ENCODE data around the gene GPR87.

GPR87 gene

GRCh38 chr3:151281671-151282324 lies 34.8 kb downstream of the GPR87 start:
- DNase-seq, result no peak

GRCh38 chr3:151278230-151278629 lies 38.4 kb downstream of the GPR87 start, which contains the start of gene P2RY14:
Gene P2RY14 (minus strand): TSS chr3:151278542. CDS start chr3:151214316, 64,226 bp downstream.
- DNase-seq, result no peak

- DNase-seq, result peak; percentile 13
Measured at GRCh38 chr3:151276687-151277042, 40.0 kb downstream of the GPR87 start.

DNA sequence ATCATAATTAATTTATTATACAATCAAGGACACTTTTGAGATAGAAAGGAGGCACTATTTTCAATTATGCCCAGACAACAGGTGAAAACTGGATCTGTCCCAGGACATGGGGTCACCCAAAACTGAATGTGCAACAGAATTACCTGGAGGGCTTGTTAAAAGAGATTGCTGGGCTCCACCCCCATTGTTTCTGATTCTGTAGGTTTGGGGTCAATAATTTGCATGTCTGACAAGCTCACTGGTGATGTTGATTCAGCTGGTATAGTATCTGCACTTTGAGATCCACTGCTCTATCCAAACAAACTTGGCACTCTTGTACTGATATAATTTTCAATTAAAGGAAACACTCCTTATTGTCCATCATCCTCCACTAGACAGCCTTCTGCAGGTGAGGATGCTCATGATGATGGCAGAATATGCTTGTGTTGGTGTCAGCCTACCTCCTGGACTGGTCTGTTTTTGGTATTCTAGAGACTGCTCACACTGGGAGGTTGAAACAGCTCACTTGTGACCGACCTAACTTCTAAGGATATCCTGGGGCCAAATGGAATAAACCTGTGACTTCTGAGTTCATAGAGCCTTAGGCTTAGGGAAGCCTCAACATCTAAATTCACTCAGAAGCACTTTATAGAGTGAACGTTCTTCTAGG lies 40.5 kb downstream of the GPR87 start:
- DNase-seq, result no peak

- no peak for DNase-seq
Measured at GRCh38 chr3:151275091-151275490, 41.5 kb downstream of the GPR87 start.

DNA sequence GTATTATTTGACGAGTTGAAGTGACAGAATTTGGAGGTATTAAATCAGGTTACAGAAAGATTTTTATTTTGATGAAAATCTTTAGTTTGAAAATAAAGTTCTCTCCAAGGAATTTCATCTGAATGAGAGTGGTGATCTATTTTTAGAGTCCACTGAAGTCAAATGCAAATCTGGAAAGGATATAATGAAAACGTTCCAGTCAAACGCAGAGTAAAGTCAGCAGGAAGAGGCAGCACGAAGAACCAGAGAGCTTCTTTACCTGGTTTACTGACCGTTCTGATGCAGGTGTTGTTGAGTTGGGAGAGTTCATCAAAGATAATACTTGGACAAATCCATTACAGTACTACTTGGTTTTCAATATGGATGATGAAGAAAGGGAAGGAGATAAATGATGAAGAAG lies 47.0 kb downstream of the GPR87 start:
- DNase-seq, result no peak

DNA sequence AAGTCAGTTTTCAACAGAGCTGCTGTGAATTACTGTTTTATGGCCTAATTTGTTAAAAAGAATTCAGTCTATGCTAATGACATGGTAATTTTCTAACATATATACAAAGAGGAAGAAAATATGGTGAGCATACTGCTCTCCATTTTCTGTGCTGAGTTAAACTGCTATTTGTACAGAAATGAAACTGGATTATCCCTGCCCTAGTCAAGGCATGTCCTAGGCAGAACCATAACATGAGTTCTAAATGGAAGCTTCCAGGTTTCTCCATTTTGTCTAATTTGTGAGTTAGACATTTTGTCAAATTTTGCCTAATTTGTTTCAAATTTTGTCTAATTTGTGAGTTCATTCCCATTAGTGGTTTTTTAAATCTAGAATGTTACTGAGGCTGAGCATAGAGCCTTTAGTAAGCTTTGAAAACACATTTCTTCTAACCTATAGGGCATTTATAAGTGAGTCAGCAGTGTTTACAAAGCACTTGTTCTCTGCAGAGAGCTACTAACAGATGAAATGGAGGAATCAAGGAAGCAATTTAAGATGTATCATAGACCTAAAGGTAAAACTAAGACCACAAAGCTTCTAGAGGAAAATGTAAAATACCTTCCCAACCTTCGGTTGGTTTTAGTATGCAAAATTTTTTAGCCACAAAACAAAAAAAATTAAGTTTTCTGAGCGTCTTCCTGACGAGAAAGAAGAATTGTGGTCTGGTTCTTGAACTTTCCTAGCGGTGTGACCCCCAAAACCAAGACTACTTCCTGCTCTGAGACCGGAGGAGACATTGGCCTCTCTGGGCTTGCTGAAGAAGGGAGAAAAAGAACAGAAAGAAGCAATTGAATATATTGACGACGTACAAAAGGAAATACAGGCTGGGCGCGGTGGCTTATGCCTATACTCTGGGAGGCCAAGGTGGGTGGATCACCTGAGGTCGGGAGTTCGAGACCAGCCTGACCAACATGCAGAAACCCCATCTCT lies 48.1 kb downstream of the GPR87 start:
- DNase-seq, result no peak

DNA sequence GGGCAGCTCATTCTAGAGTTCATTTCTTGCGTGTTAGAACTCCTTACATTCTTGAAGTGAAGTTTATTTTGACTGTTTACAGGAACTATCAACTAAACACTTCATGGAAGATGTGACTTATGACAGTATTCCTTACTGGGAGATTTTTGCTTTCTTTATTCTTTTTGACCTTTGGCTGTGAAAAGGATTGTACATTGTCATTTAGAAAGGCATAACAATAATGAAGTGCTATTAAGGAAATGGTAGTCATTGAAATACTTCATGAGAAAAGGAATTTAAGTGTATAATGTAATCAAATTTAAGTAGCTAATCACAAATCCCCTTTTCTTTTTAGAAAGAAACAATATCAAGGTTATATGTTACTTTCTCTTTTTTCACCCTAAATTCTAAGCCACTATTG lies 49.6 kb downstream of the GPR87 start:
- DNase-seq, result no peak

DNA sequence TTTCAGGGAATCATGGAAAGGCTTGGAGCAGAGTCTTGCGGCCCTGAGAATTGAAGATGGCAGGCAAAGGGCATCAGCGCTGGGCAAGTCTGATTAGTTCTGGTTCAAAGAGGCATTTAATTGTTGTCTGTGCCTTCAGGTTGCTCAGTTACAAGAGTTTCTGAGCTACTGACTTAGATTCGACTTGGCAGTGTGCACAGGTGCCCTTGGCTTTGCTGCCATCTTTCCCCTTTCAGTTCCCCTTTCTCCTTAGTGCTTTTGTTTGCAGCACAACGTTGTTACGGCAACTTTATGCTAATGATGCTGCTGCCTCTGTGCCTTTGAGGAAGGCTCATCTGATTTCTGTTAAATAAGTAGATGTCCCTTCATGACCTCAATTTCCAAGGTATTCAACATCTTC lies 50.8 kb downstream of the GPR87 start:
- DNase-seq, result no peak

DNA sequence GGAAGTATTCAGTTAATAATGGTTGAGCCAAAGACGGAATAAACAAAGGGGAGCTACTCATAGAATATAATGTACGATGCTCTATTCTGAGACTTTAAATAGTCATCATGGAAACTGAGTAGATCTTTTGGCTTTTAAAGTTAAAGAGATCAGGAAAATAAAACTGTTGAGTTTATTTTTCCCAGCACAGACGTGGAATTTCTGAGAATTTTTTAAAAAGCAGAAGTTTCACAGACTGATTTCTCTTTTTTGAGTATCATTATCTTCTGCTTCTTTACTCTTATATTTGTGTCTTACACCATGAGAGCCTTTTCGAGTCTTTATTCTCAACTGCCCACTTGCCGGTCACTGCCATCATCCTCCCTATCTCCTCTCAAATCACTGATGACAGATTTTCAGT lies 51.5 kb downstream of the GPR87 start:
- DNase-seq, result no peak

DNA sequence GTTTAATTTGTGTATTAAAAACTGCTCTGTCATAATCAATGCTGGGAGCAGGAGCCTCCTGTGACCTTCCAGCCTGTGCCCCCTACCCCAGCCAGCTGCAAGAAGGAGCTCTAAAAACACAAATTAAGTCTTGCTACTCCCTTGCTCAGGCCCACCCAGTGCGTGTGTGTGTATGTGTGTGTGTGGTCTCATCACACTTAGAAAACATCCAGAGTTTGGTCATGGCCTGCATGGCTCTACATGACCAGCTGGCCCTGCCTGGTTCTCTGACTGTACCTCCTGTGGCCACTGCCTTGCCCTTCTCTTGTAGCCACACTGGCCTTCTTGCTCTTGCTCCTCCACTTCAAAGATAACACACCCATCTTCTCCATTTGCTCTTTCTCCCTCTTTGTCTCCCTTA lies 52.0 kb downstream of the GPR87 start:
- DNase-seq, result no peak

GRCh38 chr3:151262871-151263525 lies 53.6 kb downstream of the GPR87 start:
- no peak for DNase-seq

GRCh38 chr3:151259664-151260063 lies 57.0 kb downstream of the GPR87 start:
- no peak for DNase-seq

GRCh38 chr3:151256749-151257148 lies 59.9 kb downstream of the GPR87 start:
- DNase-seq, result no peak

- DNase-seq, result no peak
Measured at GRCh38 chr3:151248772-151249337, 67.8 kb downstream of the GPR87 start.
